A549 (cell line): Measurements from ENCODE around the gene APH1B.

Experiments used
- CTCF ChIP-seq: fragments of >200 bp; sonication (Bioruptor Twin); formaldehyde crosslinking; IDR thresholded peaks from 3 replicates; pipeline ENCODE4 v1.5.1; 2016
- HOXA7 ChIP-seq: fragments of 250-450 bp; sonication (Bioruptor Pico); IDR thresholded peaks from 2 replicates; pipeline ENCODE4 v1.5.0; 2020; ENCODE audit warnings: mild to moderate bottlenecking, moderate library complexity
- KDM1A ChIP-seq: fragments of 200-600 bp; sonication (generic); IDR thresholded peaks from 2 replicates; pipeline ENCODE4 v1.6.1; 2016; ENCODE audit warnings: low read depth, mild to moderate bottlenecking
- MAZ ChIP-seq: fragments of 150-350 bp; IDR thresholded peaks from 2 replicates; pipeline ENCODE4 v1.6.1; 2014; ENCODE audit warnings: antibody characterized with exemption, low read depth, low read length, borderline replicate concordance
- POLR2A ChIP-seq: IDR thresholded peaks from 2 replicates; pipeline ENCODE4 v1.6.1; 2012; ENCODE audit warnings: mild to moderate bottlenecking, low read length
- USF2 ChIP-seq: fragments of 450-650 bp; IDR thresholded peaks from 2 replicates; pipeline ENCODE4 v1.6.1; 2014; ENCODE audit warnings: antibody characterized with exemption

DNA sequence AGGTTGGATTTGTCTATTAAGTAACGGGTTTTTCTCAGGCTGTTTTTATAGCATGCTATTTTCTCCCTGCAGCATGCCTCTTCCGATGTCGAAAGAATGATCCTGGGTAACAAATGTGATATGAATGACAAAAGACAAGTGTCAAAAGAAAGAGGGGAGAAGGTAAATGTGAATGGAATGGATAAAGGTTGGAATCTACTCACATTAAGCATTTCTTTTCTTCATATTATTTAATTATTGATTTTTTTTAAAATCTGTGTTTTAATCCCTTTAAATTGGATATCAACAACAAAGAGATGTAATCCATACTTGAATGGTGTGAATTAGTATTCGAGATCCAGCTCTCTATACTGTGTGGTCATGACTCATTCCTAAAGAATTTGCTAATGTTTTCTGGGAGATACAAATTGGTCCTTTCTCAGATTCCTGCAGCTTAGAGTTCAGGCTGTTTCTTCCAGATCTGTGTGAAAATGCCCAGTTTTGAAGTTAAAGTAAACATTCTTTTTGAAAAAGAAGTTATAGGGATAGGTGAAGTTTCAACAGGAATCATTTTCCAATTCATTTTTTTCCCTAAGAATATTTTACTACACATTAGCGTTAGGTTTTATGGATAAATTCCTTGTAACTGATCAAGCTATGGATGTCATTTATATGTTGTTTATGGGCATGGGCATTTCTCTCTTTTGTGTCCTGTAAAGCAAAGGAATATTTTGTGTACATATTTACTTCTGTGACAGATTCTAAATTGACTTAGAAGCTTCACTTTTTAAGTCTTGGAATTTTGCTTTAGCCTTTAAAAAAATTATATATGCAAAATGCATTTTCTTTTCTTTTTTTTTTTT is 20.8 kb upstream of the APH1B start:
- TF ChIP-seq MAZ (no peak), CTCF (no peak), HOXA7 (no peak), USF2 (no peak), KDM1A (no peak), POLR2A (no peak)
